Sciatic nerve (tissue), 2 donors: ENCODE results near the gene TRPM2. TPM values are rescaled to one million over a fixed set of nuclear protein-coding genes. Genes with fewer than 3 reads are reported as not detected.
"Not testable (repeated sequence)": the region's sequence is repeated elsewhere in the genome, so short reads cannot be mapped to it uniquely, and the experiment has no call there.

Source experiments
- ATAC-seq: fragments of 200-7000 bp; cut with Tn5 transposase; one replicate; pipeline ENCODE4 v1.9.1; 2020; ENCODE audit warnings: mild to moderate bottlenecking, moderate library complexity
- DNase-seq: peaks from one replicate; pipeline ENCODE4 v3.0.0-alpha.2; 2020; ENCODE audit warnings: low spot score
- intact Hi-C: fragments of 100-400 bp; cut with DNase I; formaldehyde crosslinking; loops from one replicate; pipeline ENCODE4 v1.14.2; 2022
- total RNA-seq: library from RNA; stranded (reverse); fragmentation: NEBNext Ultra II Directional; extraction: Animal tissue kit (Norgen Biotek cat#: 25700); gene quantifications from one replicate; pipeline ENCODE4 v1.2.1, GENCODE V29; 2021
- donor health status: DM: no; HTN: no; CAD: no.
- donor health status: DM: no; HTN: no; CAD: no.

TRPM2 gene
- total RNA-seq, 1 donor from 2014 or later, result 9.9 TPM

DNA sequence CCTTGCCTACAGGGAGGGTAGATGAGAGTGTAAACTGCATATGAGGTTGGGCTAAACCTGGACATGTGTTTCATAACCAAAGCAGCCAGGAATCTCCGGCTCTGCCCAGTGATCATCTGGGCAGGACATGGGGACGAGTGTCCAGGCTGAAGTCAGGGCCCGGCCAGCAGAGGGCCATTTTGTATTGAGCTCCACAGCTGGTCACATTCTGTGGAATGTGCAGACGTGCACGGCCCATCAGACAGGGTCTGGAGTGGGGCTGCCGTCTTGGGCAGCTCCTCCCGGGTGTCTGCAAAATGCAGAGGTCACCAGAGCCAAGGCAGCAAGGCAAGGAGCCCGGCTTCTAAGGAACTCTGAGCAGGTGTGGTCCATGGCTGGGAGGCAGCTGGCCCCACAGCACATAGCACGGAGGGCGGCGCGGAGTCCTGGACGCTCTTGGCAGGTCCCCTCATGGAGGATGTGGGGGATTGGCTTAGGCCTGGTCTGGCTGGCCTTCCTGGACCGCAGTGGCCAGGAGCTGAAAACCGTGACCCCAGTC, 108.1 kb downstream of the TRPM2 start:
- DNase-seq, result no peak
- intact Hi-C loops, result no loop called here
- peak; percentile 50 for ATAC-seq

DNA sequence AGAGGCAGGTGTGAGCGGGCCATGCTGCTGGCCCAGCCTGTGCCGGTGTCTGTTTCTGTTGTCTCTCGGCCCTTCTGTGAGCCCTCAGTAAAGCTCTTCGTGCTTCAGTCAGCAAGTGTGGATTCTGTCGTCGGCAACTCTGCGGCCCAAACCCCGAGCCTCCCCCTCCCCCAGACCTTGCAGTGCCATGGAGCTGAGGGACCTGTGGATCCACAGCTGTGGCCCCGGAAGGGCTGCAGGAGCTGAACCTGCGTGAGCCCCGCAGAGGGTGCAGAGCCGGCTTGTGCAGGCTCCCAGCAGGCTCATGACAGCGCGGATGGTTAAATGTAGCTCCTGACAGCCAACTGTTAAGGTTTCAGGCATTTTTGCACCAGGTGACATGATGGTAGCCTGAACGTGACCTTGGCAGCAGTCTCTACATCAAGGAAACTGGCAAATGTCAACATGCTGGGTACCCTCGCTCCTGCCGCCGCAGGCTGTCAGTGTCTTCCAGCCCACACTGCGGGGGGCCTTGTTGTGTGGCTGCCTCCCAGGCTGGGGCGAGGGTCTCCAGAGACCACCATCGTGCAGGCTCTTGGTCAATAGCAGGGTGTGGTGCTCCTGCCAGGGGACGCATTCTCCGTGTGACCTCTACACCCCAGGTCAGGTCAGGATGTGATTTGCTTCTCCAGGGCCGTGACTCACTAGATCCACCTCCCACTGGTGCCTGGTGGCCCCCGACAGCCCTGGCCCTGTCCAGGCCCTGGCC, 108.8 kb downstream of the TRPM2 start:
- DNase-seq, result no peak

DNA sequence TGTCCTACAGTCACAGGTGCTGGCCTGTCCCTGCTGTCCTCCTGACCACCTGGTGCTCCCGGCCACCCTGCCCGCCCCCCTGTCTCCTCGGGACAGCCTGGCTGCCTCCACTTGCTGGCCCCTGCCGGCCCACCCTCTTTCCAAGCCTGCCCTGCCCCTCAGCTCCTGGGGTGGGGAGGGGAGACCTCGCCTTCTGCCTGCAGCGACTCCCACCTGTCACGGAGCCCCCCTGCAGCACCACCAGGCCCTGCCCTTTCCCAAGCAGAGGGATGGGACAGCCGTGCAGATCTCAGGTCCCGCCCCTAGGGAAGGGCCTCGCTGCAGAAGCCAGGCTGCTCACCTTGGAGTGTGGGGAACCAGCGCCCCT, 109.4 kb downstream of the TRPM2 start:
- intact Hi-C loops, result no loop called here
- no peak for ATAC-seq
- peak; percentile 41 for DNase-seq

More for the DNA sequence above, 108.8 kb downstream of the TRPM2 start:
- intact Hi-C loops, result no loop called here
- ATAC-seq, result no peak

DNA sequence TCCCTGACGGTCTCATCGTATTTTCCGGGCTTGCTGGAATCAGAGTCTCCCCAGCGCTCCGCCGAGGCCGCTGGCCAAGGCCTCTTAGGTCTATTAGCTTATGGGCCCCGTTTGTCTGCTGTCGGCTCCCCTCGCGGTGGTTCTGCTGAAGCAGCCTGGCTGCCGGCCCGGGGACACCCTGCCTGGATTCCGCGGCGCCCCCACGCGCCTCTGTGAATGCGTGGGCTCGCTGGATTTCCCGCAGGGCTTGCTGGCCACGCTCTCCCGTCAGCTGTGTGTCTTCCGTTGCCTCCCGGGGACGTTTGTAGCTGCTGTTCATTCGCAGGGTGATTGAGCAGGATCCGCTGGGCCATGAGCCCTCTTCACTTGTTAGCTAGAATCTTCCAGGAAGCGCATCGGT, 110.3 kb downstream of the TRPM2 start:
- DNase-seq, result peak; percentile 55
- intact Hi-C loops, result no loop called here

DNA sequence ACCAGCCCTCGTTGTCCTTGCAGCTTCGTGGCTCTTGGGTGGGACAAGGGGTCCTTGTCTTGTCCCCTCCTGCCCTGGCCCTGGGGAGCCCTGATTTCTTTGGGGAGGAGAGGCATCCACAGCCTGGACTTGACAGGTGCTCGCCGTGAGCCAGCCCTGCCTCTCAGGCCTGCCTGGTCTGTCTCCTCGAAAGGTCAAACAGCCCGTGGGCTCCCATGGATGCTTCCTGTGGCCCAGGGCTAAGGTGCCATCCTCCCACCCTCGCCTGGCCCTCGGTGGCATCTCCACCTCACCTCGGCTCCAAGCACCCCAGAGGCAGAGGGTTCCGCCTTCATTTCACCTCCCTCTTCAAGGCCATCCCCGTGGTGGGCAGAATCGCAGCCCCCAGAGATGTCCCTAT, 110.9 kb downstream of the TRPM2 start:
- intact Hi-C loops, result no loop called here
- ATAC-seq (no peak), DNase-seq (no peak)

More for the DNA sequence above, 110.3 kb downstream of the TRPM2 start:
- ATAC-seq, result no peak

DNA sequence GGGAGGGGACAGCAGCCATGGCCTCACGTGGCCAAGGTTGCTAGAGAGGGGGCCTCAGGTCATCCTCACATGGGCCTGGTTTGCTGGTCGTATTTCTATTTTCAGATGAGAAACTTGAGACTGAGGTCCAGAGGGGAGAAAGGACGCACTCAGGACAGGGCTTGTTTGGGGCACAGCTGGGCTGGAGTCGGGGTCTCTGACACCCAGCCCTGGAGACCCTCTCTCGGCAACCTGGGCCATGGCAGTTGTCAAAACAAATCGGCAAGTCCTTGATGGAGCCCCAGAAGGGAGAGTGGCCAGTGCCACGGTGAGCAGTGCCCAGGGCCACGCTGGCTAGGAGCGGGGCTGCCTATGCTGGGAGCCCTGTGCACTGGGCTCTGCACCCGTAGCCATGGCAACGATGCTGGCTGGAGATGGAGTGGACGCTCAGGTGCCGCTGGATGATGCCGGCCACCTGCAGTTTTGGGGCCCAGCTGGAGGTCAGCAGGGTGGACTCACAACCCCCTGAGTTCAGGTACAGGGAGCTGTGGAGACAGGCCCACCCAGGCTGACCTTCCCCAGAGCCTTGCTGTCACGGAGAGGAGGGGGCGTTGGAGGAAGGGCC, 113.0 kb downstream of the TRPM2 start:
- intact Hi-C loops, result no loop called here
- DNase-seq, result no peak
- ATAC-seq, result no peak

DNA sequence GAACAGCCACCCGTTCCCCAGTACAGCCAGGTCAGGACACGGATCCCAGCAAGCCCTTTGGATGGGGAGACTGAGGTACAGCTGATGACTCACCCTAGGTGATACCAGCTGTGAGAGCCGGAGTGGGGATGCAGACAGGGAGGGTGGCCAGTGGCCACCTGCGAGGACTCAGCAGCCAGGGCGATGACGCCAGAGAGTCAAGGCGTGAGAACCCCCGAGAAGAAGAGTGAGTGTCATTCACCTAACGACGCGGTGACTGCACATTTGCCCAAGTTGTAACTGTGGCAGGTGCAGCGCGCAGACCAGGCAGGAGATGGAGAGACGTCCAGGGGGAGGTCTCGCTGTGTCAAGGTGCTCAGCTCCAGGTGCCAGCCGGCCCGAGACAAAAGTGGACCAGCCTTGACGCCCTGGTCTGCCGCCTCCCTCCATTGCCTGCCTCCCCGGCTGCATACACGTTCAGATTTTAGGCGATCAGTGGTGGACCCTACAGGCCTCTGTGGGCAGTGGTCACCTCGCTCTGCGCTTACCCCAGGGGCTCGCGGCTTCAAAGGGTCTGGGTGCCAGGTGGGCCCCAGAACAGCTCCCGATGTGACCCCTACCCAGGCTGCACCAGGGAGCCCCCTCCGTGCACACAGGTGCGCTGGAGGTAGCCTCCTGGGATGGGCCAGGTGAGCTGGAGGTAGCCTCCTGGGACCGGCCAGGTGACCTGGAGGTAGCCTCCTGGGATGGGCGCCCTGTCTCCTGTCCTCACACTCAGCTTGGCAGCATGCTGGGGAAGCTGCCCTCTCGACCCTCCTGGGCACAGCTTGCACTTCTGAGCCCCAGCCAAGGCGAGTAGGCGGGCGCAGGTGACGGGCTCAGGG, 113.8 kb downstream of the TRPM2 start:
- no peak for ATAC-seq

DNA sequence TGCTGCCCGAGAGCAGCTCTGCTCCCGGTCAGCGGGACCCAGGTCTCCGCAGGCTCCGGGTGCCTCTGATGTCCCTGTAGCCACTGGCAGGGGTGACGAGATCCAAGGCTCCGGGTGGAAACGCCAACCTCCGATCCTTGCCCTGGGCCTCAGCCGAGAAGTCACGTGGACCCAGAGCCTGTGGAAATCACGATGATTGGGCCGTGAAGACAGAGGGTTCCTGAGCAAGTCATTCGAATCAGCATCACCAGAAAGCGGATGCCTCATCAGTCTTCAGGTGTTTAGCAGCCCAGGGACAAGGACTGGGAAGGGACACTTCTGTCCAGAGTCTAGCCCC, 114.4 kb downstream of the TRPM2 start:
- intact Hi-C loops, result no loop called here
- ATAC-seq, result no peak
- no peak for DNase-seq

More for the DNA sequence above, 113.8 kb downstream of the TRPM2 start:
- no peak for DNase-seq
- intact Hi-C loops, result no loop called here

DNA sequence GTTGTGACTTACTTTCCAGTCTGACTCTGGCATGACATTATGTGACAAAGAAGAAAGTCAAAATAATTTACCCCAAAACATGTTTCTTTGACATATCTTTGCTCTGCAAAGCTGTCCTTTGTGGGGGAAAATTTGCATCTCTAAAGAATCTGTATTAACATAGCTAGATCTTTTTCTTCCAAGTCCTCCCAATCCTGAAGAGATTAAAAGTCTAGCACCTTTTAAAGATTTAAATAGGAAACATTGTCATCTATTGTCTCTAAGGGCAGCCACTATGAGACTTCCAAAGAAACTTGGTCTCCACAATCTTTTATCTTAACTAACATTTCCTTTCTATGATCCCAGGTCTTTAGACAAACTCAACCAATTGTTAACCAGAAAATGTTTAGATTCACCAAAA, 117.9 kb downstream of the TRPM2 start:
- intact Hi-C loops, result no loop called here
- no peak for DNase-seq
- ATAC-seq, result no peak

DNA sequence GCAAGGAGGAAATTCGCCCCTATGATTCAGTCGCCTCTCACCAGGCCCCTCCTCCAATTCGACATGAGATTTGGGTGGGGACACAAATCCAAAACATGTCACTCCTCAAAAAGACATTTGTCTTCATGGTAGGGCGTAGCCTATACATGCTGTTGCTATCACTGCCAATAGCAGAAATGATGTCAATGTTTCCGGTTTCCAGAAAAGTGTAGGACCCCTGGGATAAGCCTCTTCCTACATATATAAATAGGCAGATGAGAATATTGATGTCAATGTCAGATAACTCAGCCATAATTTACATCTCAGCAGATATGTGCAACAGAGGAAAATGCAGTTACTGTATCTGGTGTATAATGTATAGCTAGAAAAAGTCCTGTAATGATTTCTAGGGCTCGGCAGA, 118.6 kb downstream of the TRPM2 start:
- ATAC-seq, result no peak
- DNase-seq, result no peak
- intact Hi-C loops, result no loop called here

DNA sequence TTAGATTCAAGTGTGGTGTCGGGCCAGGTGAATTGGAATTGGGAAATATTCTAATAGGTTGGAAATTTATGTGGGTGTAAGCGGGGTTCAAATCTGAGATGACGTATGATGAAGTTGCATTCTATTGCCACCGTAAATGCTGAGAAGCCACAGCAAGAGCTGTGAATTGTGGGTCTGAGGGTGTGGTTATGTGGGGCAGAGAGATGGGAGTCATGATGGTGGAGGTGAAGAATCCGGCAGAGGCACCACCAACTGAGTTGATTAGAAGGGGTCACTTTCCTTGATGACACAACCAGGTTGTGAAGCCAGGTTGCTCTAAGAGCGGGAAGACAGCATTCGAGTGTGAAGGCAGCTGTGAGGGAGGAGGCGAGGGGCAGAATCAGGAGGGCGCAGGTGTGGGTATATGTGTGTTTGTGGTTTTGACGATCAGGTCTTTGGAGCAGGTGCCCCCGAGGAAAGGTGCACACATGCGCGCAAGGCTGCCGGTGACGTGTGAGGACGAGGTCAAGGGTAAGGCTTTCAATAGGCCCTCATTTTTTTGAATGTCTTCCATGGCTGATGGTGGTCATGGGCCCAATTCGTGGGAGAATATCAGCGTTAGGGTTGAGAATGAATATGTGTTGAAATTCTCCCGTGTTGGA, 120.6 kb downstream of the TRPM2 start:
- ATAC-seq, result no peak
- DNase-seq, result no peak
- intact Hi-C loops, result no loop called here

DNA sequence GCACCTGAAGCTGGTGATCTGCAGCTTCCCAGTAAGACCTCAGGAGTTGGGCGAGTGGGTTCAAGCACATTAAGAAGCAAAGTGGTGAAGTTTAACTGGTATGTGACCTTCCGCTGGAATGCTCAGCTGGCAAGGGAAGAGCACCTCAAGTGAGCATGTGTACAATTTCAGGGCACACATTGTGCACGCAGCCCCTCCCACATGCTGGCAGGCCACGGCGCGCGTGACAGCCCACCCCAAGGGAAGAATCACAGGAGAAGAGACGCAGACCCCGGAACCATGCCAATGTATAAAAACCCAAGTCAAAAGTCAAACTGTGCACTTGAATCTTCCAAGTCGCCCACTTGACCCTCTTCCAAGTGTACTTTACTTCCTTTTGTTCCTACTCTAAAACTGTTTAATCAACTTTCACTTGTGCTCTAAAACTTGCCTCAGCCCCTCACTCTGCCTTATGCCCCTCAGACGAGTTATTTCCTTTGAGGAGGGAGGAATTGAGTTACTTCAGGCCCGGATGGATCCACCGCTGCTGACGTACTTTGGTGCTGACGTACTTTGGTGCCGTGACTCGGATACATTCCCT, 121.9 kb downstream of the TRPM2 start:
- DNase-seq (no peak), ATAC-seq (no peak)
- intact Hi-C loops, result loop anchor here (5.0 kb wide), 1 partner anchor 1937 kb away; no protein-coding TSS in a partner anchor

DNA sequence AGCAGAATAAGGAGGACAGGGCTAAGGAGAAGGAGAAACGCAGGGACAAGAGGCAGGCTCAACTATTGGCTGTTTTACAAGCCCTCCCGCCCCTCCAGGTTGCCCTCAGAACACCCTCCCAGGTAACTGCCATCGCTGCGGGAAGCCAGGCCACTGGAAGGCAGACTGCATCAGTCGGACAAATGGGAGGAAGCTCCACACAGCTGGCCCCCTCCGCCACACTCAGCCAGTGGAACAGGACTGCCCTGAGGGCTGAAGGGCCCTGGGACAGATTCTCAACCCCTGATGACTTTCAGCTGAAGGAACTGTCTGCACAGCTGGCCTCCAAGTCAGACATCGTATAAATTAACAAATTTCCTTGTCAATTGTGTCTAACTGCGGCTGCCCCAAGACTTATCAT, 123.7 kb downstream of the TRPM2 start:
- intact Hi-C loops, result loop anchor here (5.0 kb wide), 1 partner anchor 1935 kb away; no protein-coding TSS in a partner anchor
- DNase-seq (no peak), ATAC-seq (no peak)

DNA sequence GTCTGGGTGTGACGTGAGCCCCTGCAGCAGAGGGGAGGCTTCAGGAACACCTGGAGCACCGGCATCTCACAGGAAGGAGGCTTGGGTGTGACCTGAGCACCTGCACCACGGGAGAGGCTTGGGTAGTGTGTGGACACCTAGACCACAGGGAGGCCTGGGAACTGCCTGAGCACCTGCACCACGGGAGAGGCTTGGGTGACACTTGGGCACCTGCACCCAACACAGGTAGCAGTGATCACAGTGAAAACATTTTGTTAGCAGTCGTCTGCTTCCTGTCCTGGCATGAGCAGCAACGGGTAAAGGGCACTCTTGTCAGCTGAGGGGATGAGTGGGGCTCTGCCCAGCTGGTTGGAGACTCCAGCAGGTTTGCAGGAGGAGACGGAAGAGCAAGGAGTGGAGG, 124.3 kb downstream of the TRPM2 start:
- intact Hi-C loops, result loop anchor here (5.0 kb wide), 1 partner anchor 1935 kb away; no protein-coding TSS in a partner anchor
- no peak for ATAC-seq
- no peak for DNase-seq

DNA sequence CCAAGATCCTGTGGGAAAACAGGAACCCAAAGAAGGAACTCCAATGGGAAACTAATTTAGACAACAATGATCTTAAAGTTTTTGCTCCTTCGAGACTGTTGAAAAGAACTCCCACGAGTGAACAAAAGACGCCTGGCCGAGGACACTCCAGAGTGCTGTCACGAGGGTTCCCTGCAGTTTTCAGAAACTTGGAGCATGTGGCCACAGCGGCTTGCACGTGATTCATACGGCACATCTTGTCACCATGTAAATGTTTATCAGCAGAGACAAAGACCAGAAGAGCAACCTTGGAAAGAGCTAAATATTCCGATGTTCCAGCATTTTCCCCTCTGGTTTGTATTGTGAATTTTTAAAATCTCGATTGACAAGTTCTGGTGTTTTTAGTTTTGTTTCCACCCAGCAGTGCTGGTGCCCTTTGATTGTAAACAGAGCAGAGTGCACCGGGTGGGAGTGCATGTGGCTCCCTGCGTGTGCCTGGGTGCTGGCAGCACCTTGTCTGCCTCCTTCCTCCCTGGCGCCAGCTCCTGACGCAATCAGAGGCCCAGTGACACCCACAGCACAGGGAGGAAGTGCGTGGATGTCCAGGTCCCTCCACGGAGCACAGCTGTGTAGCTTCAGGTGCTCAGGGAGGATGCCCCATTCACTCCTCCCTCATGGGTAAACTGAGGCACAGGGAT, 124.8 kb downstream of the TRPM2 start:
- DNase-seq (no peak), ATAC-seq (no peak)
- intact Hi-C loops, result loop anchor here (5.0 kb wide), 1 partner anchor 1934 kb away; no protein-coding TSS in a partner anchor

DNA sequence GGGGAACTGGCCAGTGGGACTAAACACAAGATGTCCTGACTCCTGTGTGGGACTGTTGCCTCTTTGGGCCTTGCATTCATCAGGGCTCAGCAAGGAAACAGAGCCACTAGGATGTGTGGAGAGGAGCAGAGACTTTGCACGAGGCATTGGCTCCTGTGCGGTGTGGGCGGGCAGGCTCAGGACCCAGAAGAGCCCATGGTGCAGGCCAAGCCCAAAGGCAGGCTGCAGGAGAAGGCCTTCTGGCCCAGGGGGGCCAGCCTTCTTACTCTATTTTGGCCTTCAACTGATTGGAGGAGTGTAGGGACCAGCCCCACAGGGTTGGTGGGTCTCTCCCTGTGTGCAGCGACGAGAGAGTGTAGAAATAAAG, 125.4 kb downstream of the TRPM2 start:
- ATAC-seq (no peak), DNase-seq (no peak)
- intact Hi-C loops, result loop anchor here (5.0 kb wide), 1 partner anchor 1934 kb away; no protein-coding TSS in a partner anchor

DNA sequence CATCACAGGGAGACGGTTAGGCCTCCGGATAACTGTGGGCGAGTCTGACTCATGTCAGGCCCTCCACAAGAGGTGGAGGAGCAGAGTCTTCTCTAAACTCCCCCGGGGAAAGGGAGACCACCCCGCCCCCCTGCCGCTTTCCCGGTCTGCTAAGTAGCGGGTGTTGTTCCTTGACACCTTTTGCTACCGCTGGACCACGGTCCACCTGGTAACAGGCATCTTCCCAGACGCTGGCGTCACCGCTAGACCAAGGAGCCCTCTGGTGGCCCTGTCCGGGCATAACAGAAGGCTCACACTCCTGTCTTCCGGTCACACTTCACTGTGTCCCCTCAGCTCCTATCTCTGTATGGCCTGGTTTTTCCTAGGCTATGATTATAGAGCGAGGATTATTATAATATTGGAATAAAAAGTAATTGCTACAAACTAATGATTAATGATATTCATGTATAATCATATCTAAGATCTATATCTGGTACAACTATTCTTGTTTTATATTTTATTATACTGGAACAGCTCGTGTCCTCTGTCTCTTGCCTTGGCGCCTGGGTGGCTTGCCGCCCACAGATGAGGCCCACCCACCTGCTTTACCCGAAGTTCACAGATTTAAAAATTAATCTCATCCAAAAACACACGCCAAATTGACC, 126.3 kb downstream of the TRPM2 start:
- DNase-seq, ATAC-seq: not testable (repeated sequence)
- intact Hi-C loops, result loop anchor here (5.0 to 10.0 kb wide), 2 partner anchors 125 to 1933 kb away; partner anchors contain the start of gene TRPM2
